Ascending aorta (tissue), 2 donors: ENCODE measurements around the gene IFT43. TPM values are rescaled to one million over a fixed set of nuclear protein-coding genes. Genes with fewer than 3 reads are reported as not detected.

Experiments used
- DNase-seq, 2 donors: peaks; one replicate each; pipeline ENCODE4 v3.0.0-alpha.2; 2019; ENCODE audit warnings: low spot score in 2 of 2
- H3K27ac ChIP-seq, 2 donors: fragments of 200-600 bp; sonication (generic); one replicate each; pipeline ENCODE4 v1.5.1; 2016 to 2017; ENCODE audit warnings: mild to moderate bottlenecking in 1 of 2
- H3K27me3 ChIP-seq: fragments of 200-600 bp; sonication (generic); one replicate; pipeline ENCODE4 v1.5.1; 2017
- H3K36me3 ChIP-seq, 2 donors: fragments of 200-600 bp; sonication (generic); one replicate each; pipeline ENCODE4 v1.5.1; 2016
- H3K4me1 ChIP-seq, 2 donors: fragments of 200-600 bp; sonication (generic); one replicate each; pipeline ENCODE4 v1.5.1; 2016 to 2017; ENCODE audit warnings: mild to moderate bottlenecking in 1 of 2
- H3K4me3 ChIP-seq, 2 donors: fragments of 200-600 bp; sonication (generic); one replicate each; pipeline ENCODE4 v1.5.1; 2016 to 2017; ENCODE audit warnings: mild to moderate bottlenecking in 1 of 2
- H3K9me3 ChIP-seq, 2 donors: fragments of 200-600 bp; sonication (generic); one replicate each; pipeline ENCODE4 v1.5.1; 2016
- intact Hi-C: fragments of 100-400 bp; cut with DNase I; formaldehyde crosslinking; loops from one replicate; pipeline ENCODE4 v1.15.1; 2023
- total RNA-seq: library from RNA; depleted of rRNA; stranded (reverse); fragments of >200 nt; gene quantifications from one replicate; pipeline ENCODE4 v1.1.0, GENCODE V29; 2016
- TF ChIP-seq, protein P1 (sequence below), 3 experiments: fragments of 200-600 bp in 2 of 3; fragments of 450-650 bp in 1 of 3; sonication (generic) in 2 of 3; IDR thresholded peaks; one replicate each; pipeline ENCODE4 v1.5.1; 2016 to 2019; ENCODE audit warnings: antibody characterized with exemption in 3 of 3, mild to moderate bottlenecking in 1 of 3, moderate library complexity in 1 of 3

IFT43 gene
- total RNA-seq, 1 donor from 2014 or later, result 84.0 TPM

DNA sequence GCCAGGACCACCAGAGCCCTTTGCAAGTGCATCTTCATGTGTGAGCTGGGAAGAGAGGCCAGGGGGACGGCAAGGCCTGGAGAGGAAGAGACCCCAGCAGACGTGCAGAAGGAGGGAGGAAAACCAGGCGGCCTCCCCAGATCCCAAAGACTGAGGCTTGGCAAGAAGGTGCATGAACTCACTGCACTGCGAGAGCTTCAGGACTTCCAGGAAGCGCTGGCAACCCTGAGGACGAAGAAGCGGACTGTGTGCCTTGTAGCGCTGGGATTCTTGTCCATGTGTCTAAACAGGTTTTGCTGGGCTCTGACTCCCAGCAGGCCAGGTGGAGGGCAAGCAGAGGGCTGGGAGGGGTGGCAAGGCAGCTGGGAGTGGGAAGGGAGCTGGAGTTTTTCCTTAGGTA is 4.7 kb upstream of the IFT43 start:
- Histone ChIP-seq H3K4me3 (peak overlapping the region; percentile 81 to 88), H3K9me3 (no peaks in the 10 kb centered on the region), H3K27me3 (no peaks in the 10 kb centered on the region), H3K36me3 (no peaks in the 10 kb centered on the region), H3K4me1 (peaks cover 15 to 43% of the 10 kb centered on the region in 2 donors), H3K27ac (peak overlapping the region; percentile 99 to 100)
- TF ChIP-seq, protein P1, sequence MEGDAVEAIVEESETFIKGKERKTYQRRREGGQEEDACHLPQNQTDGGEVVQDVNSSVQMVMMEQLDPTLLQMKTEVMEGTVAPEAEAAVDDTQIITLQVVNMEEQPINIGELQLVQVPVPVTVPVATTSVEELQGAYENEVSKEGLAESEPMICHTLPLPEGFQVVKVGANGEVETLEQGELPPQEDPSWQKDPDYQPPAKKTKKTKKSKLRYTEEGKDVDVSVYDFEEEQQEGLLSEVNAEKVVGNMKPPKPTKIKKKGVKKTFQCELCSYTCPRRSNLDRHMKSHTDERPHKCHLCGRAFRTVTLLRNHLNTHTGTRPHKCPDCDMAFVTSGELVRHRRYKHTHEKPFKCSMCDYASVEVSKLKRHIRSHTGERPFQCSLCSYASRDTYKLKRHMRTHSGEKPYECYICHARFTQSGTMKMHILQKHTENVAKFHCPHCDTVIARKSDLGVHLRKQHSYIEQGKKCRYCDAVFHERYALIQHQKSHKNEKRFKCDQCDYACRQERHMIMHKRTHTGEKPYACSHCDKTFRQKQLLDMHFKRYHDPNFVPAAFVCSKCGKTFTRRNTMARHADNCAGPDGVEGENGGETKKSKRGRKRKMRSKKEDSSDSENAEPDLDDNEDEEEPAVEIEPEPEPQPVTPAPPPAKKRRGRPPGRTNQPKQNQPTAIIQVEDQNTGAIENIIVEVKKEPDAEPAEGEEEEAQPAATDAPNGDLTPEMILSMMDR (IDR thresholded peaks at IDR 0.05), result no peak
- peak in 1 of 2 donors; percentile 70 for DNase-seq
- intact Hi-C loops, result loop anchor here (10.0 kb wide), 3 partner anchors 156 to 1386 kb away; no protein-coding TSS in a partner anchor

DNA sequence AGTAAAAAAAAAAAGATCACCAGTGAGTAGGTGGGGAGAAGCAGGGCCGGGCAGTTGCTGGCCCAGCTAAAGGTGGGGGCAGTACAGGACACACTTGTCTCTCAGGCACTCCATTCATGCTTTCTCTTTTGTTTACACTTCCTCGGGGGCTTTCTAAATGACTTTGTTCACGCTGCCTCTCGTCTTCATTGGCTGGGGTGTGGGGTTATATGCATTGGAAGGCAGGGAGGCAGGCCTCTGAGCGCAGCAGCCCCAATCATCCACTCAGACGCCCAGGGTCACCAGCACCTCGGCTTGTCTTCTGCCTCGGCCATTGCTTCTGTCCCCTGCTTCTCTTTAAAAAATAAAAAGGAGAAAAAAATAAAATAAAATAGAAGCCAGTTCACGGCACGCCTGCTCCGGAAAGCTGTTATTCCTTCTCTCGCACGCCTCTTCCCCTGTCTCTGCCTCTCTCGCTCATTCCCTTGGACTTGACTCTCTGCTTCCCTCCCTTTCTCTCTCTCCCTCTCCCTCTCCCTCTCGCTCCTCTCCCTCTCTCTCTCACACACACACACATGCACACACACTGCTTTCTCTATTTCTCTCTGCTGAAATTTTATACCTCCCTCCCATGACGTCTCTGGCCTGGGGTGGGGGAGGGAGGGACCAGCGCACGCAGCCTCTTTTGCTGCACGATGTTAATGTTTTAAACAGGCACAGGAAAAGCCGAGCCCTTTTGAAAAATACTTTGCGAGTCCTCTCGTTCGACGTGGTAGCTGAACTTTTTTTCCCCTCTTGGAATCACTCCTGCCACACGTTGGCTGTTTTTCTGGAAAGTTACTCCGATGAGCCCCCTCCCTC is 3.9 kb upstream of the IFT43 start, which contains the start of gene TGFB3:
TGFB3 (minus strand) TSS at position 570 of the 840 bp plus-strand sequence. CDS start 1,102 bp downstream, outside the sequence.
- intact Hi-C loops, result loop anchor here (1.0 to 10.0 kb wide), 9 partner anchors 31 to 1387 kb away; partner anchors contain the start of genes ERG28, FLVCR2 and TTLL5
- H3K4me3 ChIP-seq, result peak within 1 kb of the TSS; percentile 81 to 88
- DNase-seq, result peak; percentile 42 to 91
- peaks cover 15 to 39% of the 10 kb centered on the region in 2 donors for H3K4me1 ChIP-seq
- TF ChIP-seq, protein P1 (IDR thresholded peaks at IDR 0.05), result no peak
- H3K27ac ChIP-seq, result peak within 1 kb of the TSS; percentile 99 to 100
- H3K27me3 ChIP-seq, result no peaks in the 10 kb centered on the region
- no peaks in the 10 kb centered on the region for H3K9me3 ChIP-seq
- no peaks in the 10 kb centered on the region for H3K36me3 ChIP-seq

DNA sequence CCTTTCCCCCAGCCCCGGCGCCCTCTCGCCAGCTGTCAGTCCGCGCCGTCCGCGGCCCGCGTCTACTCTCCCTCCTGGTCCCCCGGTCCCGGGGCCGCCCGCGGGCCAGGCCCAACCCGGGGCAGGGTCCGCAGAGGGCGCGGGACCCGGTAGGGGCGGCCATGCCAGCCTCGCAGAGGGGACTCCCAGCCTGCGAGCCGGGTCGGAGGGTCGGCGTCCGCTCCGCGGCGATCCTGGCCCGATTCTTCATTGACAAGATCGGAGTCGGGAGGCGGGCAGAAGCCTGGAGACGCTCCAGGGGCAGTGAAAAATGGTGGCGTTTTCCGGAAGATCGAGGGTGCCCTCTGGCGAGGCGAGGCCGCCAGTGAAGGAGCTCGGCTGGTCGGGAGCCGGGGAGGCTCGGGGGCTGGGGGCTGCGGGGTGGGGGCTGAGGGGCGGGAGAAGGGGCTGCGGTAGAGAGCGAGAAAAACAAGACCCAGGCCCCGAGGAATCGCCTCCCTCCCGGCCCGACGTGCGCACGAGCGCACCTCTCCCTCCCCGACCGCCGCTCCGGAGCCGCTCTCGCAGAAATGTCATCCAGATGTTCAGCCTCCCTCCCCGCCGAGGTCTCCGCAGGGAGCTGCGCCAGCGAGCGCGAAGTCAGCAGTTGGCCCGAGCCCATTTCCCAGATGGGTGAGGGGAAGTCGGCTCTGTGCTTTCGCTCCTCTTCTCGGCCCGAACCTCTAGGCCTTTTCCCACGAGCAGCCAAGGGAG is 3.1 kb upstream of the IFT43 start:
- Histone ChIP-seq H3K27me3 (no peaks in the 10 kb centered on the region), H3K4me1 (peaks cover 15 to 40% of the 10 kb centered on the region in 2 donors), H3K9me3 (no peaks in the 10 kb centered on the region), H3K4me3 (peak overlapping the region; percentile 81 to 88), H3K36me3 (no peaks in the 10 kb centered on the region), H3K27ac (peak overlapping the region; percentile 99 to 100)
- intact Hi-C loops, result loop anchor here (1.0 to 10.0 kb wide), 9 partner anchors 30 to 1388 kb away; partner anchors contain the start of genes ERG28, FLVCR2 and TTLL5
- TF ChIP-seq, protein P1 (IDR thresholded peaks at IDR 0.05), result peak; percentile 54 to 86 (median 83)
- DNase-seq, result peak in 1 of 2 donors; percentile 92

DNA sequence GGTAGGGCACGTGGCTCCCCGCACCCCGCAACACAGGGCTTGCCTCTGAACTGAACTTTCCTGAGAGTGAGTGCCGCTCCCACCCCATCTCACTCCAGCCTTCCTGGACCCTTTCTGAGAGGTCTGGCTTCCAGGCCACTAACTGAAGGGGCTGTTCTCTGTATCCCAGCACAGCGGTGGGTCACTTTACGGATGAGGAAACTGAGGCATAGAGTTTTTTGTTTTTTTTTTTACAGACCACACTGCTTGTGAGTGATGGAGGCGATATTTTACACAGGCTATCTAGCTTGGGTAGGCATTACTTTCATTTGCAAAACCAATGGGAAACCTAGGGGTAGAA is 2.6 kb upstream of the IFT43 start:
- H3K9me3 ChIP-seq, result no peaks in the 10 kb centered on the region
- no peaks in the 10 kb centered on the region for H3K27me3 ChIP-seq
- peak overlapping the region; percentile 81 to 88 for H3K4me3 ChIP-seq
- peaks cover 14 to 36% of the 10 kb centered on the region in 2 donors for H3K4me1 ChIP-seq
- DNase-seq, result no peak
- H3K36me3 ChIP-seq, result no peaks in the 10 kb centered on the region
- TF ChIP-seq, protein P1 (IDR thresholded peaks at IDR 0.05), result no peak
- peak overlapping the region; percentile 99 to 100 for H3K27ac ChIP-seq
- intact Hi-C loops, result loop anchor here (2.0 to 10.0 kb wide), 5 partner anchors 158 to 1388 kb away; partner anchors contain the start of genes ERG28, FLVCR2 and TTLL5

DNA sequence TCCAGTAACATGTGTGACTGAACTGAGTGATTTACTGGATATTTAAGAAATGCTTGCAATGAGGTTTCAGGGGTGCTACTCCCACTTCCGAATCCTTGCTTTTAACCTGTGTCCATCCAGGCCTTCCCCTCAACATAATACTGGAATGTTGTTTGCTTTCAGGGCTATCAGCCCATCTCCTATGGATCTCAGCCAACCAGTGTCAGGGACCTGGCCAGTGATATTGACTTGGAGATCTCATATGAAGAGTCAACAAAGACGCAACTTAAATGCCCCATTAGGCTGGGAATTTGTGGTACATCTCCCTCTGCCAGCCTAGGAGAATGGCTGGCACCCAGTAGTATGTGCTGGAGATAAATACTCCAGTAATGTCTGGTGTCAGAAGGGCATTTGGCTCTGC is 889 bp upstream of the IFT43 start:
- intact Hi-C loops, result loop anchor here (10.0 kb wide), 3 partner anchors 160 to 1390 kb away; no protein-coding TSS in a partner anchor
- H3K27me3 ChIP-seq, result no peaks in the 10 kb centered on the region
- TF ChIP-seq, protein P1 (IDR thresholded peaks at IDR 0.05), result no peak
- H3K27ac ChIP-seq, result peak overlapping the region; percentile 99 to 100
- no peak overlapping the region for H3K4me3 ChIP-seq
- peaks cover 11 to 35% of the 10 kb centered on the region in 2 donors for H3K4me1 ChIP-seq
- no peaks in the 10 kb centered on the region for H3K9me3 ChIP-seq
- DNase-seq, result no peak
- no peaks in the 10 kb centered on the region for H3K36me3 ChIP-seq
